Peyer's patch (tissue), 4 donors: Measurements from ENCODE around the gene TAMM41.
"Not testable (repeated sequence)": the region's sequence is repeated elsewhere in the genome, so short reads cannot be mapped to it uniquely, and the experiment has no call there.

Source experiments
- POLR2A ChIP-seq, 2 donors: fragments of 450-650 bp; IDR thresholded peaks; one replicate each; pipeline ENCODE4 v1.5.1; 2017; ENCODE audit warnings: antibody characterized with exemption in 2 of 2, mild to moderate bottlenecking in 2 of 2, moderate library complexity in 2 of 2
- TF ChIP-seq, protein P1 (sequence below), 6 experiments: fragments of 450-650 bp in 4 of 6; fragments of 200-600 bp in 2 of 6; sonication (generic) in 1 of 6; IDR thresholded peaks; one replicate each; pipeline ENCODE4 v1.5.1; 2017 to 2019; ENCODE audit warnings: antibody characterized with exemption in 6 of 6, mild to moderate bottlenecking in 3 of 6, moderate library complexity in 1 of 6

DNA sequence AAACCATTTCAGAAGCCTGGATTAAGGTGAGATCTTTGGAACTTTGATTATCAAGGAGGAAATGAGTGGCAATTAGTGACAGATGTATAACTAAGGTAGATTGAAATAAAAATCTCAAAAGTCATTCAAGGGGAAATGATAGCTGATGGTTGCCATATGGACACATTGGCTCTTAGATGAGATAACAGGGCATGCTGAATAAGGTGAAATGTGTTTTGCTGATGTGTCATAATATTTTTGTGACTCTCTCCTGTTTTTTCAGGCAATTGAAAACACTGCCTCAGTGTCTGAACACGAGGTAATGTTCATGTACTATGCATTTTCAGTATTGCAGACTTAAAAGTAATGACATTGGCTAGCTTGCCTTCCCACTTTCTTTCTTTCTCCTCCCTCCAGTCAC lies 13.5 kb upstream of the TAMM41 start:
- TF ChIP-seq, protein P1, sequence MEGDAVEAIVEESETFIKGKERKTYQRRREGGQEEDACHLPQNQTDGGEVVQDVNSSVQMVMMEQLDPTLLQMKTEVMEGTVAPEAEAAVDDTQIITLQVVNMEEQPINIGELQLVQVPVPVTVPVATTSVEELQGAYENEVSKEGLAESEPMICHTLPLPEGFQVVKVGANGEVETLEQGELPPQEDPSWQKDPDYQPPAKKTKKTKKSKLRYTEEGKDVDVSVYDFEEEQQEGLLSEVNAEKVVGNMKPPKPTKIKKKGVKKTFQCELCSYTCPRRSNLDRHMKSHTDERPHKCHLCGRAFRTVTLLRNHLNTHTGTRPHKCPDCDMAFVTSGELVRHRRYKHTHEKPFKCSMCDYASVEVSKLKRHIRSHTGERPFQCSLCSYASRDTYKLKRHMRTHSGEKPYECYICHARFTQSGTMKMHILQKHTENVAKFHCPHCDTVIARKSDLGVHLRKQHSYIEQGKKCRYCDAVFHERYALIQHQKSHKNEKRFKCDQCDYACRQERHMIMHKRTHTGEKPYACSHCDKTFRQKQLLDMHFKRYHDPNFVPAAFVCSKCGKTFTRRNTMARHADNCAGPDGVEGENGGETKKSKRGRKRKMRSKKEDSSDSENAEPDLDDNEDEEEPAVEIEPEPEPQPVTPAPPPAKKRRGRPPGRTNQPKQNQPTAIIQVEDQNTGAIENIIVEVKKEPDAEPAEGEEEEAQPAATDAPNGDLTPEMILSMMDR (IDR thresholded peaks at IDR 0.05), result not testable (repeated sequence)
- TF ChIP-seq POLR2A (IDR thresholded peaks at IDR 0.05), result not testable (repeated sequence)
